NCI-H1105 treated with DMSO at 0.1 percent for 48 hours (cell line): Measurements from ENCODE around the gene ABCD1.
A peak's percentile ranks its signal among the peaks of the same experiment; 100 is the strongest.
"Not testable (repeated sequence)": the region's sequence is repeated elsewhere in the genome, so short reads cannot be mapped to it uniquely, and the experiment has no call there.

Experiments
- DNase-seq: peaks from one replicate; lab custom pipeline; 2025; lab: John Stamatoyannopoulos, UW

The ABCD1 gene

GRCh38 chrX:153724252-153725038, at the start of gene ABCD1, which contains the start of gene BCAP31:
ABCD1 (plus strand) TSS chrX:153724856; CDS start chrX:153725267, 411 bp downstream.
BCAP31 (minus strand) TSS chrX:153724387; CDS start chrX:153723244, 1,143 bp downstream.
- DNase-seq: peak; percentile 92

GRCh38 chrX:153681175-153681574, 43.5 kb upstream of the ABCD1 start:
- DNase-seq: no peak

- not testable (repeated sequence) for DNase-seq
These were observed 41.2 kb upstream of the ABCD1 start for GRCh38 chrX:153683486-153683885.

GRCh38 chrX:153684467-153685155, 40.0 kb upstream of the ABCD1 start:
- no peak for DNase-seq

- no peak for DNase-seq
These were observed 39.5 kb upstream of the ABCD1 start for GRCh38 chrX:153685156-153685536.

- DNase-seq: no peak
These were observed 38.6 kb upstream of the ABCD1 start for GRCh38 chrX:153685751-153686696.

GRCh38 chrX:153686711-153687110, 37.9 kb upstream of the ABCD1 start:
- no peak for DNase-seq

GRCh38 chrX:153687121-153688039, 37.3 kb upstream of the ABCD1 start, which contains the start of gene SLC6A8:
SLC6A8 (plus strand) TSS chrX:153687926; CDS start chrX:153688575, 649 bp downstream.
- peak; percentile 71 for DNase-seq

- no peak for DNase-seq
These were observed 36.6 kb upstream of the ABCD1 start for GRCh38 chrX:153688071-153688470.

- DNase-seq: no peak
These were observed 36.1 kb upstream of the ABCD1 start for GRCh38 chrX:153688506-153688905.

GRCh38 chrX:153688911-153689590, 35.6 kb upstream of the ABCD1 start:
- no peak for DNase-seq

GRCh38 chrX:153689654-153690465, 34.8 kb upstream of the ABCD1 start:
- DNase-seq: no peak

- no peak for DNase-seq
These were observed 34.2 kb upstream of the ABCD1 start for GRCh38 chrX:153690466-153690865.

- not testable (repeated sequence) for DNase-seq
These were observed 33.4 kb upstream of the ABCD1 start for GRCh38 chrX:153691032-153691827.

- DNase-seq: no peak
These were observed 32.7 kb upstream of the ABCD1 start for GRCh38 chrX:153692003-153692402.

GRCh38 chrX:153692611-153693156, 32.0 kb upstream of the ABCD1 start:
- DNase-seq: peak; percentile 15

GRCh38 chrX:153693216-153694086, 31.2 kb upstream of the ABCD1 start:
- DNase-seq: no peak
